Stimulated activated CD8-positive, alpha-beta memory T cell treated with anti-CD3 and anti-CD28 coated beads, Interleukin-2, amount 100 ng/mL, for 48 hours (primary cell): ENCODE data around the gene IRF8.
"Not testable (repeated sequence)": the region's sequence is repeated elsewhere in the genome, so short reads cannot be mapped to it uniquely, and the experiment has no call there.

Experiments
- DNase-seq, 2 donors: peaks; one replicate each; pipeline ENCODE4 v3.0.0-alpha.2; 2020; ENCODE audit warnings: low read depth in 2 of 2

The IRF8 gene

DNA sequence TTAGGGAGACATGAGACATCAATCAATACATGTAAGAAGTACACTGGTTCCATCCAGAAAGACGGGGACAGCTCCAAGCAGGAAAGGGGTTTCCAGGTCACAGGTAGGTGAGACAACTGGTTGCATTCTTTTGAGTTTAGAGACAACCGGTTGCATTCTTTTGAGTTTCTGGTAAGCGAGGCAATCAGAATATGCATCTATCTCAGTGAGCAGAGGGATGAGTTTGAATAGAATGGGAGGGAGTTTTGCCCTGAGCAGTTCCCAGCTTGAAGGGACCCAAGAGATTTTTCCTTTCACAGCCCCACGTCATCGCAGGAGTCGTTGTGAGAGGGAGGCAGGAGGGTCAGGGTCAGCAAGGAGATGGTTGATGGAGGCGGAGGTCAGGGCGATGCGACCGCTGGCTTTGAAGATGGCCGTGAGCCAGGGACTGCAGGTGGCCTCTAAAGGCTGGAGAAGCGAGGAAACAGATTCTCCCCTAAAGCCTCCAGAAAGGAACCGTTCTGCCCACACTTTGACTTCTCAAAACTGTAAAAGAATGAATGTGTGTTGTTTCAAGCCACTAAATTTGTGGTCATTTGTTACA, 36.5 kb downstream of the IRF8 start:
- DNase-seq = no peak

DNA sequence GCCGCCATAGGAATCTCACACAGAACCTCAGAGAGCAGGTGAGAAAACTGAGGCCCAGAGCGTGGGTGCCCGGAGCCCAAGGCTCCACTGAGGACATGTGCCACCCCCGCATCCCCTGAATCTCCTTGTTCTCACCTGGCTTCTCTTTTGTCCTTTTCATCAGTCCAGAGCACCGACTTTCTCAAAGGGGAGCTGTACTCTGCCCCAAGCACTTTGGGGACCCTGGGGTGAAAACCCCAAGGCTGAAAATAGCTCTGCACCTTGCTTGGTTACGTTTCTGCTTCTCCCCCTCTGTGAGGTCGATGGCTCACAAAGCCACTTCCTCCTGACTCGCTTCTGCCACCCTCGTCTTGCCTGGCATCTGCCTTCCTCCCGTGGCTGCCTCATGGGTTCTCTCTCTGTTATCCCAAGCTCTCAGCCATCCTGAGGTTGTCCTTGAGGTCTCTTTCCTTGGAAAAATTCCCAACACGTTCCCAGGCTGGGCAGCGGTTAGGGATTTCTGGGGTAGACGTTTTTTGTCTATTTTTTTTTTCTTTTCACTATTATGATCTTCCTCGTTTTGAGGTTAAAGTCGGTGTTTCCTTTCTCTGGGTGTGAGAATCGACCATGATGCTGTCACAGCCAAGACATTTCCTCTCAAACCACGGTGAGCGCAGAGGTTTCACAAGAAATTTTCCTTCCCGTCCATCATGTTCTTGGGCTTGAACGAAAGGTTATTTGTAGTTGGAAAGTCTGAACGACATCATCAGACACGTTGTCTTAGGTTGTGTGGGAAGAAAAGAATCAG, 37.2 kb downstream of the IRF8 start:
- peak; percentile 63 to 64 for DNase-seq

DNA sequence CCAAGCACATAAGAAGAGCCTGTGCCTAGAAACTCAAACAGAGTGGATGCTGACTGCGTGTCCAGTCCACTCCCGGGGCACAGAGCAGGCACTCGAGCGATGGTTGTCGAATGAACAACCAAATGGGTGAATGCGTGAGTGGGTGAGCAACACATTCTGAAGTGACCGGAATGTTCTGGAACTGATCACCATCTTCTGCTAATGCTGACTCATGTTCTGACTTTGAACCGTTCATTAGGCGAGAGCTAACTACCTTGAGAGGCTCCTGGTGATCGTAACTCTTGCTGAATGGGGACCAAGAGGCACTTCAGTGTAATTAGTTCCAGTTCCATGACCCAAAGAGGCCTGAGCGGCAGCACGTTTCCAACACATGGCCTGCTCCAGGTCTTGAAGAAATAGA, 37.9 kb downstream of the IRF8 start:
- no peak for DNase-seq

DNA sequence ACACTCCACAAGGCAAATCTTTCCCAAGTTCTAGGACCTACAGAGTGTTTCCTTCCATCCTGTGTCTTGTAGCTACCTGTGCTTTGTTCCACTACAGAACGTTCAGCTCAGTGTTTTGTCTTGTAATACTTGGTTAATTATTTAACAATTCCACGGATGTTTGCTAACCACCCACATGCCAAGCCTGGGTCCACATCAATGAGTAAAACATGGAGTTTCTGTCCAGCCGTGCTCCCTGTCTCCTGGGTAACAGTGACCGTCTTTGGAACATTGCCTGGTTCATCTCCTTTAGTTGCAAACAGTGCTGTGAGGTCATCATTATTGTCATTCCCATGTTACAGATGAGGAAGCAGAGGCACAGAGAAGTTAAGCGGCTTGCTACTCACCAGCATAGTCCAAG, 41.3 kb downstream of the IRF8 start:
- DNase-seq = no peak

DNA sequence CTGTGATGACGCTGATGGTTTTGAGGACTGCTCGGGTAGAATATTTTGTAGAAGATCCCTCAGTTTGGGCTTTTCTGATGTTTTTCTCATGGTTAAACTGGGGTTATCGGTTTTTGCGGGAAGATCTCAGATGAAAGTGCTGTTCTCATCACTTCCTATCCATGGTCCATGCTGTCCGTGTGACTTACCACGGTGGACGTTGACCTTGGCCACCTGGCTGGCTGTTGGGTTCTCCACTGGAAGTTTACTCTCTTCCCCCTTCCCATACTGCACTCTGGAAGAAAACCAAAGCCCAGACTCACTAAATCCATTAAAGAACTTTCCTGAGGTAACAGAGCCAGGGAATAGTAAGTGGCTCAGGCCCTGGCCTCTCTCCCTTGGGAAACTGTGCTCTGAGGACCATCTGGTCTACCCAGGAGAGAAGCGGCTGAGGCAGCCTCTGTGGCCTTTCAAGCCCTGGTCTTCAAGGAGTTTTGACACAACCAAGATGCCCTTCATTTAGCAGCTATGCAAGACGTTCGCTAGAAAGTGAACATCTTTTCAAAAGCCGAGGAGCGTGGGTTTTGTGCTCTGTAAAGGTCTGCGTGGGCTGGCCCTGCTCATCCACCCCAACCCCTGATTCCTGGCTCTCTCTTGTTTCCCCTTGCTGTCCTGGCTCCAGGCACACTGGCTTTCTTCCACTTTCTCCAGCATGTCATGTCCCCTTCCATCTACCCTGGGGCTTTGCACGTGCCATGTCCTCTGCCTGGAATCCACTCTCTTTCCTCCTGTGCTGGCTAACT, 43.1 kb downstream of the IRF8 start:
- no peak for DNase-seq

DNA sequence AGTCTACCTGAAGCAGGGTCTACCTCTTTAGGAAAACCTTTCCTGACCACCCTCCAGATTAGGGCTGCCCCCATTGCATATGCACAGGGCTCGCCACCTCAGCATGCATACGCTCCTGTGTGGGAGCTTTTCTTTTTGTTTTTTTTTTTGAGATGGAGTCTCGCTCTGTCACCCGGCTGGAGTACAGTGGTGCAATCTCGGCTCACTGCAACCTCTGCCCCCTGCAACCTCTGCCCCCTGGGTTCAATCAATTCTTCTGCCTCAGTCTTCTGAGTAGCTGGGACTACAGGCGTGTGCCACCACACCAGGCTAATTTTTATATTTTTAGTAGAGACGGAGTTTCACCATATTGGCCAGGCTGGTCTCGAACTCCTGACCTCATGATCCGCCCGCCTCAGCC, 43.7 kb downstream of the IRF8 start:
- DNase-seq = not testable (repeated sequence)

DNA sequence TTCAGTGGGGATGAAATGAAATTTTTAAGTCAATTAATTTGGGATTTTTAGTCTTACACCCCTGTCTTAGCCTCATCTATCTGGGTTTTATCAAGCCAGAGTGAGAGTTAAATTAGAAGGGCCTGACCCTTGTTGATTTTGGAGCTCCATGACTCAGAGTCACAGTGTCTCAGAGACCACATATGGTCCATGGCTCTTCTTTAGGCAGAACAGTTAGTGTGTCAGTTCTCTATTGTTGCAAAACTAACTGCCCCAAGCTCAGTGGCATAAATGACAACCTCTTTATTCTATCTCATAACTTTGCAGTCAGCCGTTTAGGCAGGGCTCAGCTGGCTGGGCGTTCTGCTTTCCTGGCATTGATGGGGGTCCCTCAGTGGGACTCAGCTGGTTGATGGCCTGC, 44.7 kb downstream of the IRF8 start:
- DNase-seq = no peak

DNA sequence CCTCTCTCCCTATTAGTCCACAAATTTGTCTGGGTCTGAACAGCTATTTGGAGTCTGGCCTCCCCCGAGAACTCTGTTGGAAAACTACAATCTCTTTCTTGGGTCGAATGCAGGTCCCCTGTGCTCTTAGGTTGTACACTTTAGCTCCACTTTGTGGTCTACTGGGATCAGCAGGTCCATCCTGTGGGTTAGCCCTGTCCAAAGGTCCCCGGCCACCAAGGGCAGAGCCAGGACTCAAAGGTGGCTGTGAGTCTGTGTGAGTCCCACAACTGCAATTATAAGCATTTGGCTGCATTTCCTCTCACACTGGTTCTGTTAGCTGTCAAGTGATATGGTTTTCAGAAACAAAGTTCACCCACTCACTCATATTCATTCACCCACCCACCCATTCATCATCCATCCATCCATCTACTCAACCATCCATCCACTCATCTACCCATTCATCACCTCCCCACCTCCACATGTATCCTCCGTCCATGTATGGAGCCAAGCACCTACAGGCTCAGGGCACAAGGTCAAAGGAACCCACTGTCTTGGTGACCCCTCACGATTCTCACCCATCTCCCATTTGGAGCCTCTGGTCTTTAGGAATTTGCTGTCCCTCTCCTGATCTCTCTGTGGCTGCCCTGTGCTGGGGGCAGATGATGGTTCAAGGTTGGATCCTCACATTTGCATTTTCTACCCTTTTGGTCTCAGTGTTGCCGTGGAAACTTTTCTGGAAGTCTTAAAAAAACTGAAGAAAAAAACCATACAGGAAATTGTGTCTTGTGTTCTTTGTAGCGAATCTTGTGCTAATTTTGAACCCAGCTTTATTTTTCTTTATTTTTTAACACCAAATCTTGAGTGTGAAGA, 45.8 kb downstream of the IRF8 start:
- DNase-seq = no peak

DNA sequence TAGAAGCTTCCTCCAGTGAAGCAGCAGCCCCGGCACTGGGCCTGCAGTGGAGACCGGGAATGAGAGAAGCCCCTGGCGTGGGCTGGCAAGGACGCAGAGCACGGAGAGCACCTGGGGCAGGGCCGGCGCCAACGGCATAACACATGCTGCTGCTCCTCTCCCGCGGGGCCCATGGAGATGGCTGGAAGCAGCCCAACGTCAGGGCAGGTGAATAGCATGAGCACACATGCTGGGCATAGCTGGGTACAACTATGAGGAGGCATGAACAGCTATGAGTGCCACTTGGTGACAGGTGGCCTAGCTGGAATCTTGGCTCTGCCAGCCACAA, 46.4 kb downstream of the IRF8 start:
- no peak for DNase-seq

DNA sequence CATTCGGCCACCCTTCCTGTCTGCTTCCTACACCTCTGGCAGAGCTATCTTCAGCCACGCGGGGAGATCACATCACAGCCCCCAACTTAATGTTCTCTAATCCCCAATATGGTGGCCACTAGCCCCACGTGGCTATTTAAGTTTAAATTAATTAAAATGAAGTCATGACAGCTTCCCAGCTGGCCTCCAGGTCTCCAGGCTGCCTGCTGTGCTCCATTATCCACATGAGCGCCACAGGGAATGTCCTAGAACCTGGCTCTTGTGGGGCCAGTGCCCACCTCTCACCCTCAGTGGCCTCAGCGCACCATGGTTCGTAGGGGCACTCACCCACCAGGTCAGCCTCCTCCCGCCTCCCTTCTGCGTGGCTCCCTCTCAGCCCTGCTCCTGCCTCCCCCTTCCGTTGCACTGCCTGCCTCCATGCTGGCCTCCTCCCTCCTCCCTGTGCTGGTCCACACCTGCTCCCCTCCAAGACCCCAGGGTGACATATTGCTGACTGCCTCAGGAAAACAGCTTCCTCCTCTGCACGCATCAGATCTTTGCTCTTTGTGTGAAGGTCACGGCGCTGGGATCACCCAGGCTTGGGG, 47.7 kb downstream of the IRF8 start:
- no peak for DNase-seq

DNA sequence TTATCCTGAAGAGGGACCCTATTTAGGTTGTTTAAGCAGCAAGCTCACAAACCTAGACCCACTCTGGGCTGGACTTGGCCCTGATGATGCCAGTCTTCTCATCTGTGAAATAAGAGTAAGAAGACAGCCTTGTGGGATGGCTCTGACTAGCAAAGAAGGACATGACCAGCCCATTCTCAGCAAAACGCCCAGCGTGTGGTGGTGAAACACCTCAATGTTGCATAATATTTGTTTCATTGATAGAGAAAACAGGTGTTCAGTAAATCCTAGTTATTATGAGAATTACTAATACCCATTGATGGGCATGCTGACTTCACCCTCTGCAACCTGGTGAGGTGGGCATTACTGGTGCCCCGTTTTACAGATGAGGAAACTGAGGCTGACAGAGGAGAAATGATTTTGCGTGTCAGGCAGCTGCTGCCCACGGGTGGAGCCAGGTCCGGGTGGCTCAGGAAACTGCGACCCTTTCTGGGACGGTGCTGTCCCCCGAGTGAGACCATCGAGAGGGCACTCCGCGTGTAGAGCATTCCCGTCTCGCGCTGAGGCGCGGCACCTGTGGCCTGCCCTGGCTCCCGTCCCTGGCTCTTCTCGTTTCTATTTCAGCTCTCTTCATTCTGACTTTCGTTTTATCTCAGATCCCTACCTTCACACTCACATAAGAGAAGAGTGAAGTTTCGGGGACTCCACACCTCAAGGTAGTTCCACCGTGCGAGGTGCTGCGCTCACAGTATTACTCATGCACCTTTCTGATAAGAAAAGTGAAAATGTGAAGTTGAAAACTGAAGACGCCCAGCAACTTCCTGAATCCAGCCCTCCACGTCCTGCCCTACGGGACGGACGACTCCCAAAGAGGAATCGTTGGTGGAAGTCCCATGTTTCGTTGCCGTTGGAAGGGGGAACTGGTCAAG, 48.5 kb downstream of the IRF8 start:
- DNase-seq = peak in 1 of 2 donors; percentile 26

DNA sequence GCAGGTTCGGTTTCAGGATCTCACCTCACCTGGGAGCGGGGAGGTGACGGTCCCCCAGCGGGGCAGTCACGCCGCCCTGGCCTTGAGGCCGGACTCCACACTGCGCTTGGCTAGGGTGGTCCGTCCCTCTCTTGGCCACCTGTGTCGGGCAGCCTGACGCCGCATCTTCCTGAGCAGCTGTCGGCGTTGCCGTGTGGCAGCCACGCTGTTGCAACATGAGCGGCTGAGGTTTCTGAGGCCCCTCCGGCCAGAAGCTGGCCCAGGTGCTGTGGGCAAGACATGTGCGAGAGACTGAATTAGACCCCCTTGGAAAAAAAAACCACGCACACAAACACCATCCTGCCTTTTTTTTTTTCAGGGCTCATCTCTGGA, 49.2 kb downstream of the IRF8 start:
- no peak for DNase-seq

DNA sequence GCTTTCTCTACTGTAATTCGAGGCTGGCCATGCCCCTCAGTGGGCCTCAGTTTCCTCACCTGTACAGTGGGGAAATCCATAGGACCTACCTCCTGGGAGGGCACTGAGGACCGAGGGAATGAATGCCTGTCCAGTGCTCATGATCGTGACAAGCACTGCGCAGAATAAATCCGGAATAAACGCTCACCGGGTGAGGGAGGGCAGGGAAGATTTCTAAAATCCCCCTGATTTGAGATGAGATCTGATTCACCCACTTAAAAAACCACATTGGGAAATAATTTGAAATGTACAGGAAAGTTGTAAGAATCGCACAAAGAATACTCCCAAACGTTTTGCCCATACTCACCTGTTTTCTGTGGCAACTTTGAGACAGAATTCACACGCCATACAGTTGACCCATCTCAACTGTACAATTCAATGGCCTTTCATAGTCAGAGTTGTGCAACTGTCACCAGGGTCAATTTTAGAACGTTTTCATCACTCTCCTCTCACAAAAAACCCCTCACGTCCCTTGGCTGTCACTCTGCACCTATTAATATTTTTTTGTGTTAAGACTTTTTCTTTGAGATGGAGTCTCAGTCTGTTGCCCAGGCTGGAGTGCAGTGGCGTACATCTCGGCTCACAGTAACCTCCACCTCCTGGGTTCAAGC, 49.8 kb downstream of the IRF8 start:
- no peak for DNase-seq

DNA sequence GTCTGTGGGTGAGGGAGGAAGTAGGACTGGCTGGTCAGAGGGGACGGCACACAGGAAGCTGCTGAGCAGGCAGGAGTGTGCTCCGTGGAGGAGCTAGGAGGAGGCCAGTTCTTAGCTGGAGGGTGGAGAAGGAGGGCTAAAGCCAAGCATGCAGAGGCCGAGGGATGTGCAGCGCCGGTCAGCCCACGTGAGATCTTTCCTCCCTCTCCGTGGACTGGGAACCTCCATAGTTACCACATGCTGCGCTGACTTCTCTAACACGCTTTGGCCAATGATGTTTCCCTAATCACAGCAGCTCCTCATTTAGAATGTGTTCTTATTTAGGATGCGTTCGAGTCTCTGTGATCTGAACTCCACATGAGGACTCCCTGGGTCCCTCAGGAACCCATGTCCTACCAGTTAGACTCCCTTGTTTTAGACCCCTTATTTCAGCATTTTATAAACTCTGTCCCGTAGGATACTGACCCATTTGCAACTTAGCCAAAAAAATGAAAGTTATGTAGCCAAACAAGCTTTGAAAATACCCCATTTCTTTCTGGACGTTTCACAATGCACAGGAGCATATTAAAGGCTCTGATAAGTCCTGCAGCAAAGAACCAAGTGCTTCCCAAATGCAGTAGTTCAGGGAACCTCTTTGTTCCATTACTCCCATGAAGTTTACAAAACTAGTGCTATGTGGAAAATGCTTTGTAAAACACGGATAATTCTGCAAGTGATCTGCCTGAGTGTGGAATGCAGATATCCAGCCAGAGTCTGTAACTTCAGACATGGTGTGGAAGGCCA, 51.4 kb downstream of the IRF8 start:
- no peak for DNase-seq

DNA sequence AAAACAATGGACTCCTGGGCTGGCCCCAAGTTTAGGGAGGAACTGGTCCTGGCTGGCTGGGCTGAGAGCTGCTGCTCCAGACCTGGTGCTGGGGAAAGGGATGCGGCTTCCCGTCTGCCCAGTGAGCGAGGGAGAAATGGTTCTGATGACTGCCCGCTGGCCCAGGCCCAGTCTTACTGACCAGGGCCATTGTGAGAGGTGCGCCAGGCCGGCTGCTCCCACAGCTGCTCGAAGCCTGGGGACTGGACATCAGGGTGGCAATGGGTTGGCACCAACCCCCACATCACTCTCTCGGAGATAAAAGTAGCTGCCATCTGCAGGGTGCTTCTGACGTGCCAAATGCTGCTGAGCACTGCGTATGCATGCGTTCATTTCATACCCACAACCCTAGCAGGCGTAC, 53.2 kb downstream of the IRF8 start:
- DNase-seq = no peak

DNA sequence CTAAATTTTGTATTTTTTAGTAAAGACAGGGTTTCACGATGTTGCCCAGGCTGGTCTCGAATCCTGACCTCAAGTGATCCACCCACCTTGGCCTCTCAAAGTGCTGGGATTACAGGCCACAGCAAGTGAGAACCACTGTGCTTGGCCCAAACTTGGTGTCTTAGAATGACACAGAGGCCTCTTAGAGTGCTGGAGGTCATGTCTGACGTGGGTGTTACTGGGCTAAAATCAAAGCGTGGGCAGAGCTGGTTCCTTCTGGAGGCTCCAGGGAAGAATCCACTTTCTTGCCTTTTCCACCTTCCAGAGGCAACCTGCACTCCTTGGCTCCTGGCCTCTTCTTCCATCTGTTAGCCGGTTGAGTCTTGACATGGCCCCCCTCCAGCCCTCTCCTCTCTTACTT, 53.8 kb downstream of the IRF8 start:
- DNase-seq = no peak

DNA sequence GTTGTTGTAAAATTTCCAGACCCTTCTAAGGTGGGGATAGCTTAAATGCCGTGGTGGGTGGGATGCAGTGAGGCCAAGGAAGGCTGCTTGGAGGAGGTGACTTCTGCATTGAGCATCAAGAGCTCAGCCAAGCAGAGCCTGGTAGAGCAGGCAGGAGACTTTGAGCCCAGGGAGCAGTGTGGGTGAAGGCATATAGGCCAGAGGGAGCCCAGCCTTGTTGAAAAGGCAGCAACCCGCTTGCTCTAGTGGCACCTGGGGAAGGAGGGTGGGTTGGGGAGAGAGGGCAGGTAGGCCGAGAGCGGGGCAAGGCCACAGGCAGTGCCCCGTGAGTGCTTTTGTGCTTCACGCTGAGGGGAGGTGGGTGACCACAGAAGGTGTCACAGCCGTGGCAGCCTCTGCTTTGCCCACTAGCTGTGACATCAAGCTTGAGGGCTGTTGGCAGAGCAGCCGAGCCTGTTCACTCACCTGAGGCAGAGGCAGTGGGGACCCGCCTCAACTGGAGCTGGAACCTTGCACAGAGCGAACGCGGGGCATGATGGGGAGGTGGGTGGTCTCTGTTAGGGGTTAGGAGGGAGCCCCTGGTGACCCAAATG, 56.1 kb downstream of the IRF8 start:
- no peak for DNase-seq

DNA sequence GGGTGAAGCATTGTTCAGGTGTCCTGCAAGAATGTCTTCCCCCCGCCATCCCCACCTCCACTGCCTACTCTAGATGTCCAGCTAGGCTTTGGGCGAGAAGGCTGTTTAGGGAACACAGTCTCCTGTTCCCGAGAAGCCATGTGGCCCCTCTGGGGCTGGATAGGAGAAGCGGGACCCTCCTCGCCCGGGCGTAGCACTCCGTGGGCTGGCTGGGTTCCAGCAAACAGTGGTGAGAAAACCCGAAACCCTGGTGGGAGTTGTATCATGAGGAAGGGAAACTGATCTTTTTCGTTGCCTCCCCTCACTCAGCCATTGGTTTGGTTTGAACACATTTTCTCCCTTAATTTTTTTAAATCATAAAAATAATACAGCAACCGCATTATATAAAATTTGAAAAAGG, 56.6 kb downstream of the IRF8 start:
- peak in 1 of 2 donors; percentile 24 for DNase-seq

DNA sequence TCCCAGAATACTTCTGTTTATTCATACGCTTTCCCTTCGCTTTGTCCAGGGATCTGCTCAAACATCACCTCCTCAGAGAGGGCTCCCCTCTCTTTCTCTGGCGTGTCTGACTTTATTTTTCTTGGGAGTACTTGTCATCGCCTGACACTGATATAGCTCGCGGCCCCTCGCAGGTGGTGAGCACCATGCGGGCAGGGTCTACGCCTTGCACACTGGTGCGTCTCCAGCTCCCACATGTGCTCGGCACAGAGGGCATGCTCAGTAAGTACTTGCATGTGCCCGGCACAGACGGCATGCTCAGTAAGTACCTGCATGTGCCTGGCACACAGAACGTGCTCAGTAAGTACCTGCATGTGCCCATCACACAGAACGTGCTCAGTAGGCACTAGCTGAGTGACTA, 57.5 kb downstream of the IRF8 start:
- DNase-seq = no peak
